Fibroblast of skin of right quadriceps (primary cell): ENCODE data around the gene SCN4B.

Experiments used
- DNase-seq: peaks from one replicate; pipeline ENCODE4 v3.0.0-alpha.2; 2013

Gene SCN4B

GRCh38 chr11:118149493-118149892 lies 3.1 kb downstream of the SCN4B start:
- no peak for DNase-seq

DNA sequence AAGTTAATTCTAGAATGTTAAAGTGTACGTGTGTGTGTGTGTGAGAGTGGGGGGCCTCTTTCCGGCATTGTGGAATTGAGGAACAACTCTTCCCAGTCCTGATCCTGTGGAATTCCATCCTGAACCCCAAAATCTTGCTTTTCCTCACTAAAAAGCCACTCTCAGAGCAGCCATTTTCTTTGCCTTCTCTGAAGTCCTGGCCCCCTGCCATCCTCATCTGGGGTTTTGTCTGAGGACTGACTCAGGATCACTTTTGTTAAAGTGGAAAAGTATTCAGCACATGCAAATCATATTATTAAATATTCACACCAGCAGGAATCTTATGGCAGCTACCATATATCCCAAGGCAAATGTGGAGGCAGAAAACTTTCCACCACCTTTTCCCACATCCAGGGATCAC lies 3.8 kb downstream of the SCN4B start:
- no peak for DNase-seq

GRCh38 chr11:118148240-118148639 lies 4.4 kb downstream of the SCN4B start:
- DNase-seq, result no peak

GRCh38 chr11:118147502-118147901 lies 5.1 kb downstream of the SCN4B start:
- DNase-seq, result no peak

GRCh38 chr11:118146554-118146953 lies 6.1 kb downstream of the SCN4B start:
- DNase-seq, result no peak

DNA sequence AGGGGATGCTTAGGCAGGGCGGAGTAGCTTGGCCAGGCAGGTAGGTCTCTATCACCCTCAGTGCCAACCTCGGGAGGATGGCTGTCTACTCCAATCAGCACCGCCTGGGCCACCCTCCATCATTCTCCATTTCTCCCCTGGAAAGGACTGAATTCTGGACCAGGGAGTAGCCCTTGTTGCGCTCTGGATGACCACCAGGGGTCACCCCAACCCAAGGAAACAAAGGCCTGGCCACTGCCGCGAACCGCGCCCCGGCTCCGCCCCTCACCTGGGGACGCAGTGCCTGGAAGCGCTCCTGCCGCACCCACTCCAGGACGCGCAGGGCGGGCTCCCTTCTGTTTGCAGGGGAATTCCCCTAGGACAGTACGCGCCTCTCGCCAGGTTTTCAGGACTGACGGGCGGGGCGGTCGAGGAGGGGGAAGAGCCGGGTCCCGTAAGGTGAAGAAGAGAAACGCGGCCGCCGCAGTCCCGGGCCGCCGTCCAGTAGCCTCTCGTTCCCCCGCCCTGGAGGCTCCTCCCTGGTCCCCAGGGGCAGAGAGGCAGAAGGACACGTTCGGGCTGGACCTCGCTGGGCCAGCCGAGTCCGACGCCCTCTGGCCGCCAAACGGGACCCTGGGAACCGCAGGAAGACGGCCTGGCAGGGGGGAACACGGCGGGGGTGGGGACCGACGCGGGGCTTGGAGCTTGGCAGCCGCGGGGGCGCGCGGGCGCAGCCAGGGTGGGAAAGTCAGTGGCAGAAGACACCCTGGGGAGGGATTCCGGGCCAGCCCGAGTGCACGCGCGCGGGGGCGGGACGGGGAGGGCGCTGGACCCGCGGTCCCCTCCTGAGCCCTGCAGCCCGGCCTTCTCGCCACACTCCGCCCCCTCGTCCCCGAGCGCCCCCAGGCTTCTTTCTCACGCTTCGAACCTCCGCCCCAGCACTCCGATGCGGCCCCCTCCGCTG lies 7.1 kb downstream of the SCN4B start:
- DNase-seq, result peak; percentile 48

- DNase-seq, result no peak
These were observed 8.0 kb downstream of the SCN4B start for GRCh38 chr11:118144301-118145268.

DNA sequence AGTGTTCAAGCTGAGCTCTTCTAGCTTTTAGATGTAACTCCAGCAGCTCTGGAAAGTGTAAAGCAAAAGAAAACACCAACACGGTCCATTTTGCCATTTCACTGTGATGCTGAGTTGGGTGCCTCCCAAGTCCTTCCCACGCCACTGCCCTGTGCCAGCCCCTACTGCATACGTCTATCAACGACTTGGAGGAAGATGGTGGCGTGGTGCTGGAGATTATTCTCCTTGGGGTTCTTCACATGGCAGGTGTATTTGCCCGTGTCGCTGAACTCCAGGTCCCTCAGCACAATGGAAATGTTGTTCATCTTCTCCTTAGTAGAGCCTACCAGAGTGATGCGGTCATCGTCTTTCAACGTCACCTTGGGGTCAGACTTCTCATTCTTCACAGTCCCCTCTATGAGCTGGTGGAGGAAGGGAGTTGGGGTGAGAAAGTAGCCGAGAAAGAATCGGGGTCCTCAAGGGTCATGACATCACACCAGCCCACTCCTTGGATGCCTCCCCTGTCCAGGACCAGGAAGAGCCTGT lies 8.9 kb downstream of the SCN4B start:
- DNase-seq, result no peak

DNA sequence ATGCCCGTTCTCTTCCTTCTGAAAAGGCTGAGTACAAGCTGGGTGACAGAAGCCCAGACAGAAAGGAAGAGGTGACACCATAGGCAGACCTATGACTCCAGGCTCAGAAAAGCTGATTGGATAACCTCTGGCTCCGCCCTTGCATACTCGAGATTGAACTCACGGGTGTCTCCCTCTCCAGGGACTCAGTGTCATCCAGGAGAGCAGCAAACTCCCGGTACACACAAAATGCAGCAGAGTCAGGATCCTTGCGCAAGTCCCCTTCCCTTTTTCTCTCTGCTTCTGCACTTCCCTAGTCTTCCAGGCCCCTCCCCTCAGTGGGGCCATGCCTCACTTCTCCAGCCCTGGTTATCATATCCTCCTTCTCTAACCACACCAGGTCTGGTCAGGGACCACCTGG lies 9.8 kb downstream of the SCN4B start:
- no peak for DNase-seq

- DNase-seq, result no peak
These were observed 10.5 kb downstream of the SCN4B start for GRCh38 chr11:118142081-118142480.

GRCh38 chr11:118139578-118139977 lies 13.0 kb downstream of the SCN4B start:
- peak; percentile 12 for DNase-seq

GRCh38 chr11:118138839-118139420 lies 13.7 kb downstream of the SCN4B start:
- no peak for DNase-seq

DNA sequence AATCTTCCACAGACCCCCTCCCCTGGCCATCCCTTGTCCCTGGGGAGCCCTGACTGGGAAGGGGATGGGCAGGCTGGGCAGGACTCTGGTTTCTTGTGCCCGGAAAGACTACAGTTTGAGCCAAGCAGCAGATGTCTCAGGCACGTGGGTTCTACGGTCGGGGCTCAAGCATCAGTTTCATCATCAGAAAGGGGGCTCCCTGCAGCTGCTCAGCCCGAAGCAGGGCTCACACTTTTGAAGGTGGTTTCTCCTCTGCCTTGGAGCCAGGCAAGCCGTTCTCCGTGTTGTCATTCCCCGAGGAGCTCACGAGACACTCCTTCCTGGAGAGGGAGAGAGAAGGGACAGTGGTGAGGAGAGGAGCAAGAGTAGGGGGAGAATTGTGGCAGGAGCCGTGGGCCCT lies 15.8 kb downstream of the SCN4B start:
- no peak for DNase-seq

DNA sequence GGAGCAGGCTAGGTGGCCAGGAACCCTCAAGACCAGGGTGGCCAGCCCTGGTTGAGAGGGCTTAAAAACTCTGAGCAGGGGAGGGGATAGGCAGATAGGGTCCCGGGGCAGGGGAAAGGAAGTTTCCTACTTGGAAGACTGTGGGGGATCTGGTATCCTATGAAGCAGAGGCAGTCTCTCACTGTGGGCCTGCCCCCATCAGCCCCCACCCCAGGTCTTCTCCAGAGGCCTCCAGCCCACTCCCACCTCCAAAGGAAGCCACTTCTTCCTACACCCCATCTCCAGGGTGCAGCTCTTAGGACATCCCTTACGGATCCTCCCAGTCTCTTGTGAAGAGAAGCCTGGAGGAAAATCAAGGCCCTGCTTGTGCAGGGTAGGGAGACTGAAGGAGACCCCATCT lies 16.3 kb downstream of the SCN4B start:
- DNase-seq, result no peak

GRCh38 chr11:118135796-118136165 lies 16.8 kb downstream of the SCN4B start:
- DNase-seq, result no peak

DNA sequence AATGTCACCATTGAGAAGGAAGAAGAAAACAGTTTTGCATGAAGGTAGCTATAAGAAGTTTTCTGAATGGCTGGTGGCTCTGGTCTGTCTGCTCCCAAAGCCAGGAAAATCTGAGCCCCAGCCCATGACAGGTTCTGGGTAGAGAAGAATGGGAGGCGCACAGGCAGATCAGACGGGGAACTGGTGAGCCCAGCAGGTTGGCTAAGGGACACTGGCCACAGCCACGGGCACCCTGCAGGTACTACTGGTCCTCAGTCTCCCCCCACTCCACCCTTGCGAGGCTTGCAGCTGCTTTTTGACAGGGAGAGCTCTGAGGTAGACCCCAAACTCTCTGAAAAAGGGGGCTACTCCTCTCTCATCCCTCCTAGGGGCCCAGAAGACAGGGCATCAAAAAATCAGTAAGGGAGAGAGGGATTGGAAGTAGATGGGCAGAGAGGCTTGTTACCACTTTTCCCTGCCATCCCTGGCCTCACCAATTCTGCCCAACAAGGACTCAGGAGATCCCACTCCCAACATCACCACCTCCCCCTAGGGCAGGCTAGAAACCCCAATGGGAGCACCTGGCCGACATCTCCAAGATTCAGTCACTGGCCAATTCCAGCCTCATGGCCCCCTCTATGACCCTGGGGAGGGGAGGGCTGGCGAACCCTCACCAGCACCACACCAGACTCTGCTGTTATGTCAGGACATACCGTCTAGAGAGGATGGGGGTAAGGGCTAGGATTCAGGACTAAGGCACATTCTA lies 17.4 kb downstream of the SCN4B start:
- DNase-seq, result no peak

- DNase-seq, result no peak
These were observed 18.8 kb downstream of the SCN4B start for GRCh38 chr11:118133816-118134215.

GRCh38 chr11:118132385-118133151 lies 20.1 kb downstream of the SCN4B start:
- no peak for DNase-seq

- no peak for DNase-seq
These were observed 23.0 kb downstream of the SCN4B start for GRCh38 chr11:118129471-118130172.

- DNase-seq, result no peak
These were observed 23.7 kb downstream of the SCN4B start for GRCh38 chr11:118128721-118129470.
